Measurements from ENCODE around the gene THADA. TPM values are rescaled to one million over a fixed set of nuclear protein-coding genes. Genes with fewer than 3 reads are reported as not detected.

Gene THADA
- total and polyA plus RNA-seq, 10 donors = 14.2 to 51.3 (median 40.0) TPM

DNA sequence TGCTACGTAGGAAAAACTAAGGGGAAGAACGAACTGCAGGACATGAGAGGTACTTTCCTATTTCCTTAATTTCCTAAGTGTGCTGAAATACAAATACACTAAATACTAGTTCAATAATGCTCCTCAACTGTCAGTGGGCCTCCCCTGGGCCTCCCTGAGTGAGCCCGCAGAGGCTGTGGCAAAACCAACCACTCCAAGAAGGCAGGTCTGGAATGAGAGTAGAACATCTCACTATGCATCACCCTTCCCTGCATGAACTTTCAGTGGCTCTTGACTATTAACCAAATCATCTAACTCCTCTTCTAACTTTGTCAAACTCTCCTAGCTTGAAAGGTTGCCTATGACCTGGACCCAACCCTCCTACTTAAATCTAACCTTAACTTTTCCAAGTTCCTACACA lies 84.6 kb downstream of the THADA start:
- TF ChIP-seq POLR2AphosphoS5 (IDR thresholded peaks at IDR 0.05) = no peak
- TF ChIP-seq, protein P1, sequence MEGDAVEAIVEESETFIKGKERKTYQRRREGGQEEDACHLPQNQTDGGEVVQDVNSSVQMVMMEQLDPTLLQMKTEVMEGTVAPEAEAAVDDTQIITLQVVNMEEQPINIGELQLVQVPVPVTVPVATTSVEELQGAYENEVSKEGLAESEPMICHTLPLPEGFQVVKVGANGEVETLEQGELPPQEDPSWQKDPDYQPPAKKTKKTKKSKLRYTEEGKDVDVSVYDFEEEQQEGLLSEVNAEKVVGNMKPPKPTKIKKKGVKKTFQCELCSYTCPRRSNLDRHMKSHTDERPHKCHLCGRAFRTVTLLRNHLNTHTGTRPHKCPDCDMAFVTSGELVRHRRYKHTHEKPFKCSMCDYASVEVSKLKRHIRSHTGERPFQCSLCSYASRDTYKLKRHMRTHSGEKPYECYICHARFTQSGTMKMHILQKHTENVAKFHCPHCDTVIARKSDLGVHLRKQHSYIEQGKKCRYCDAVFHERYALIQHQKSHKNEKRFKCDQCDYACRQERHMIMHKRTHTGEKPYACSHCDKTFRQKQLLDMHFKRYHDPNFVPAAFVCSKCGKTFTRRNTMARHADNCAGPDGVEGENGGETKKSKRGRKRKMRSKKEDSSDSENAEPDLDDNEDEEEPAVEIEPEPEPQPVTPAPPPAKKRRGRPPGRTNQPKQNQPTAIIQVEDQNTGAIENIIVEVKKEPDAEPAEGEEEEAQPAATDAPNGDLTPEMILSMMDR (IDR thresholded peaks at IDR 0.05 in 8 of 11, conservative IDR thresholded peaks at IDR 0.05 in 3 of 11) = no peak
- TF ChIP-seq POLR2A (IDR thresholded peaks at IDR 0.05) = no peak
- peaks cover 0 to 9% (median 4%) of the 10 kb centered on the region in 6 donors for H3K4me1 ChIP-seq
- H3K9me3 ChIP-seq = no peaks in the 10 kb centered on the region
- H3K4me3 ChIP-seq = no peak overlapping the region
- no peaks in the 10 kb centered on the region for H3K27me3 ChIP-seq (replicated peaks in 1 of 7)
- no peak for DNase-seq
- 89 to 97% (median 92%) methylated on average over 3 of the region's 3 CpGs for WGBS, 5 donors
- intact Hi-C loops (cut with DNase I; ENCODE audit: low total_unique reads) = no loop called here
- H3K36me3 ChIP-seq = peaks cover 0 to 41% (median 7%) of the 10 kb centered on the region in 6 donors
- no peak overlapping the region for H3K27ac ChIP-seq

DNA sequence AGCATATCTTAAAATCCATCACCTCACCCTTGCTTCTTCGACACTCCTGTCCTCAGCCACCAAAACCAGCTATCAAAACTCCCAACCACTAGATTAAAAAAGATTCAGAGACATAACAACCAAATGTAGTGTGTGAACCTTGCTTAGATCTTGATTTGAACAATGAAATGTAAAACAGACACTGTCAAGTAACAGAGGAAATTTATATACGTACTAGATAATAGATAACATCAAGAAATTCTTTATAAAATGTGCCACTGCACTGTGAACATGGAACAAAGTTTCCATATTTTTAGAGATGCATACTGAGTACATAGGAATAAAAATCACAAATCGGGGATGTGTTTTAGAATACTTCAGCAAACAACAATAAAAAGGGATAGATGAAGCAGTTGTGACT lies 86.0 kb downstream of the THADA start:
- WGBS, 5 donors = 86 to 93% (median 89%) methylated on average over 3 of the region's 3 CpGs
- no peaks in the 10 kb centered on the region for H3K27me3 ChIP-seq (replicated peaks in 1 of 7)
- H3K4me3 ChIP-seq = no peak overlapping the region
- DNase-seq = no peak
- no peaks in the 10 kb centered on the region for H3K4me1 ChIP-seq
- intact Hi-C loops (cut with DNase I; ENCODE audit: low total_unique reads) = no loop called here
- no peaks in the 10 kb centered on the region for H3K9me3 ChIP-seq
- no peak overlapping the region for H3K27ac ChIP-seq
- peaks cover 0 to 50% (median 15%) of the 10 kb centered on the region in 6 donors for H3K36me3 ChIP-seq
- no peak for TF ChIP-seq POLR2AphosphoS5 (IDR thresholded peaks at IDR 0.05)
- TF ChIP-seq POLR2A (IDR thresholded peaks at IDR 0.05) = no peak
- TF ChIP-seq, protein P1 (IDR thresholded peaks at IDR 0.05 in 8 of 11, conservative IDR thresholded peaks at IDR 0.05 in 3 of 11) = no peak

GRCh38 chr2:43508209-43508608 lies 87.6 kb downstream of the THADA start:
- DNase-seq = no peak
- H3K4me3 ChIP-seq = no peak overlapping the region
- H3K27ac ChIP-seq = peak overlapping the region in 1 of 8 donors; percentile 15
- WGBS, 5 donors = 69 to 89% (median 86%) methylated on average over 3 of the region's 3 CpGs
- H3K36me3 ChIP-seq = peaks cover 0 to 59% (median 16%) of the 10 kb centered on the region in 6 donors
- intact Hi-C loops (cut with DNase I; ENCODE audit: low total_unique reads) = no loop called here
- H3K27me3 ChIP-seq (replicated peaks in 1 of 7) = no peaks in the 10 kb centered on the region
- no peak for TF ChIP-seq POLR2AphosphoS5 (IDR thresholded peaks at IDR 0.05)
- TF ChIP-seq, protein P1 (IDR thresholded peaks at IDR 0.05 in 8 of 11, conservative IDR thresholded peaks at IDR 0.05 in 3 of 11) = no peak
- no peak for TF ChIP-seq POLR2A (IDR thresholded peaks at IDR 0.05)
- H3K9me3 ChIP-seq = no peaks in the 10 kb centered on the region
- no peaks in the 10 kb centered on the region for H3K4me1 ChIP-seq

DNA sequence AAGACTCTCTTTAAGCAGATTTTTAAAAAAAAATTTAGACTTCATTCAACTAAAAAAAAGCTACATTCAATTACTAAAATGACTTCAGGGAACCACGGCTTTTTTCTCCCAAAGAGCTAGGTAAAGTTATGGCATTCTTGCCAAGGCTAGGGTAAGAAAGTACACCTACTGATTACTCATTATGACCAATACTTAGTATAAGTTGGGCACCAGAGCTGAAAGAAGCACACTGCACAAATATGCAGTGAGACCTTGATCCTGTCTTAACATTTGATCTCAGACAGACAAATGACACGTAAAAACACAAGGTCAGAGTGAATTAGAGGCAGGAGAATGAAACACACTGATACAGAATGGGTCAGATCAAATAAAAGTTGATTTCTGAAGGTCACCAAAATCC lies 88.7 kb downstream of the THADA start:
- Histone ChIP-seq H3K4me1 (no peaks in the 10 kb centered on the region), H3K9me3 (no peaks in the 10 kb centered on the region), H3K36me3 (peaks cover 0 to 58% (median 16%) of the 10 kb centered on the region in 6 donors), H3K4me3 (no peak overlapping the region), H3K27me3 (replicated peaks in 1 of 7) (no peaks in the 10 kb centered on the region), H3K27ac (no peak overlapping the region)
- TF ChIP-seq POLR2A (IDR thresholded peaks at IDR 0.05) (no peak), POLR2AphosphoS5 (IDR thresholded peaks at IDR 0.05) (no peak)
- TF ChIP-seq, protein P1 (IDR thresholded peaks at IDR 0.05 in 8 of 11, conservative IDR thresholded peaks at IDR 0.05 in 3 of 11) = no peak
- no peak for DNase-seq
- 83 to 89% (median 84%) methylated on average over 2 of the region's 2 CpGs for WGBS, 5 donors
- intact Hi-C loops (cut with DNase I; ENCODE audit: low total_unique reads) = no loop called here
